Activated CD4-positive, alpha-beta T cell treated with anti-CD3 and anti-CD28 coated beads, Interleukin-2, amount 10 ng/mL, durations not matched to agents 24 days and 14 days (primary cell): ENCODE measurements around the gene KCND3. TPM values are rescaled to one million over a fixed set of nuclear protein-coding genes. Genes with fewer than 3 reads are reported as not detected.

ENCODE experiments used
- DNase-seq: peaks from one replicate; pipeline ENCODE4 v3.0.0; 2022
- H3K27ac Mint-ChIP-seq: one replicate; pipeline ENCODE4 v1.8.0; 2022; ENCODE audit warnings: mild to moderate bottlenecking, mixed read lengths
- H3K27me3 Mint-ChIP-seq: one replicate; pipeline ENCODE4 v1.8.0; 2022; ENCODE audit warnings: mixed read lengths
- H3K36me3 Mint-ChIP-seq: one replicate; pipeline ENCODE4 v1.8.0; 2022; ENCODE audit warnings: low read depth, mild to moderate bottlenecking, mixed read lengths
- H3K4me1 Mint-ChIP-seq: one replicate; pipeline ENCODE4 v1.8.0; 2021; ENCODE audit warnings: mixed read lengths
- H3K4me3 Mint-ChIP-seq: one replicate; pipeline ENCODE4 v1.8.0; 2022; ENCODE audit warnings: mild to moderate bottlenecking, moderate library complexity, mixed read lengths
- H3K9me3 Mint-ChIP-seq: one replicate; pipeline ENCODE4 v1.8.0; 2021; ENCODE audit warnings: mixed read lengths
- intact Hi-C: fragments of 100-400 bp; cut with micrococcal nuclease; formaldehyde crosslinking; loops from one replicate; pipeline ENCODE4 v1.15.1; 2023
- total RNA-seq: library from RNA; stranded (reverse); gene quantifications from 2 replicates; pipeline ENCODE4 v1.2.3, GENCODE V29; 2022

KCND3 gene
- total RNA-seq, 1 donor from 2014 or later, result not detected

DNA sequence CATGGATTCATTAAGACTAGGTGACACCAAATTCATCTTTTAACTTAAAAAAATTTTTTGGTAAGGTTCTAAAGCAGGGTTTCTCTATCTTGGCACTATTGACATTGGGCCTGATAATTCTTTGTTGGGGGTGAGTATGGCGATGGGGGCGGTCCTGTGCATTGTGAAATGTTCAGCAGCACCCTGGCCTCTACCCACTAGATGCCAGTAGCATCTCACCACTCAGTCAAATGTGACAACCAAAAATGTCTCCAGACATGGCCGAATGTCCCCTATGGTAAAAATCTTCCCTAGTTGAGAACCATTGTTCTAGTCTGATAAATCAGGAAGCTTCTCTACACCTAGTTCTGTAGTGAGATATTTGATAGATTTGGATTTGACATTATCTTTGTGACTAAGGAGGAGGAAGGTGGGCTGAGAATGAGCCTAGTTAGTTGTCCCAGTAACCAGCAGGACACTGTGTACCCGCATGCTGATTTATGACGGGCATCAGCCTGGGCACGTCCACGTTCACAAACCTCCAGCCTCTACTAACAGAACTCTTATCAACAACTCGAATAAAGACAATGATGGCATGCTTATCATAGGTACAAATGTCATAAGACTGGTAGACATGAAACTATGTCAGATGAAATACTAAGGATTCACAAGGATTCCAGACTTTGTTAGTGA lies 104.6 kb downstream of the KCND3 start:
- no peaks in the 10 kb centered on the region for H3K4me1 Mint-ChIP-seq
- H3K27ac Mint-ChIP-seq, result no peak overlapping the region
- no peaks in the 10 kb centered on the region for H3K9me3 Mint-ChIP-seq
- DNase-seq, result no peak
- H3K36me3 Mint-ChIP-seq, result no peaks in the 10 kb centered on the region
- H3K27me3 Mint-ChIP-seq, result peaks cover 20% of the 10 kb centered on the region
- H3K4me3 Mint-ChIP-seq, result no peak overlapping the region
- intact Hi-C loops, result no loop called here

DNA sequence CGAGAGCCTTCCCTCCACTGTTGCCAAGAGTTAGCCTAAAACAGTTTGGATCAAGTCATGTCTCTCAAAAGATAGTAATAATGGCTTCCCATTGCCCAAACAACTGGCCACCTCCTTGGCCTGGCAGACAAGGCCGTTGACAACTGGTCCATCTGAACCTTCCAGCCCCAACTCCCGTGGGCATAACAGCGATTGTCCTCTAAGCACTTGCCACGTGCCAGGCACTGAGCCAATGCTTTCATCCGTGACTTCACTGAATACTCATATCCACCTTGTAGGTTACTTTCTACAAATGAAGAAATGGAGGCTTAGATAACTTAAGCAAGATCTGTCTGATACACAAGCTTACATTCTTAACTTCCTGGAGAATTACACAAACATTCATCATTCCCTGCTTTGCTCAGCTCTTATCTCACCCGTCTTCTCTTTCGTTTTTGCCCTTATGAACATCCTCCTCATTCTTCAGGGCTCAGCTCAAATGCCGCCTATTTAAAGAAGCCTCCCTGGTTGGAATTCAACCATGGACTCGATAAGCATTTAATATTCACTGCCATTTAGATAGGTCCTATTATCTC lies 106.4 kb downstream of the KCND3 start:
- H3K4me3 Mint-ChIP-seq, result no peak overlapping the region
- no peaks in the 10 kb centered on the region for H3K9me3 Mint-ChIP-seq
- H3K27me3 Mint-ChIP-seq, result peaks cover 17% of the 10 kb centered on the region
- no peaks in the 10 kb centered on the region for H3K36me3 Mint-ChIP-seq
- no peaks in the 10 kb centered on the region for H3K4me1 Mint-ChIP-seq
- intact Hi-C loops, result no loop called here
- H3K27ac Mint-ChIP-seq, result no peak overlapping the region
- no peak for DNase-seq

DNA sequence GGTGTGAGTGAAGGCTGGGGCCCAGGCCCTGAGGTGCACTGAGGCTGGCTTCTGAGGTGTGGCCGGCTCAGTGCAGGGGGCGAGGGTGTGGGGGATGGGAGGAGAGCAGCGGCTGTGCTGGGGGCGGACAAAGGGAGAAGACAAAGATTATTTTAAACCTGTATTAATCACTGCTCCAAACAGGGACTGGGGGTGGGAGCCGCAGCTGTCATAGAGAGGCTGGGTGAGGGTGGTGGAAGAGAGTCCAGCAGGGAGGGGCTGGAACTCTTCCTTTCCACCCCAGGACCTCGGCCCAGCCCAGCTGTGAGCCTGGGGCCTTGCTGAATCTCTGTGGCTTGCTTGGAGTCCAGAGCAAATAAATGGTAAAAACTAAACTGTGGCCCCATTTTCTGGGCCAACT lies 106.9 kb downstream of the KCND3 start:
- Mint-ChIP-seq H3K36me3 (no peaks in the 10 kb centered on the region), H3K27ac (no peak overlapping the region), H3K27me3 (peaks cover 14% of the 10 kb centered on the region), H3K9me3 (no peaks in the 10 kb centered on the region), H3K4me3 (no peak overlapping the region), H3K4me1 (no peaks in the 10 kb centered on the region)
- intact Hi-C loops, result no loop called here
- DNase-seq, result no peak

DNA sequence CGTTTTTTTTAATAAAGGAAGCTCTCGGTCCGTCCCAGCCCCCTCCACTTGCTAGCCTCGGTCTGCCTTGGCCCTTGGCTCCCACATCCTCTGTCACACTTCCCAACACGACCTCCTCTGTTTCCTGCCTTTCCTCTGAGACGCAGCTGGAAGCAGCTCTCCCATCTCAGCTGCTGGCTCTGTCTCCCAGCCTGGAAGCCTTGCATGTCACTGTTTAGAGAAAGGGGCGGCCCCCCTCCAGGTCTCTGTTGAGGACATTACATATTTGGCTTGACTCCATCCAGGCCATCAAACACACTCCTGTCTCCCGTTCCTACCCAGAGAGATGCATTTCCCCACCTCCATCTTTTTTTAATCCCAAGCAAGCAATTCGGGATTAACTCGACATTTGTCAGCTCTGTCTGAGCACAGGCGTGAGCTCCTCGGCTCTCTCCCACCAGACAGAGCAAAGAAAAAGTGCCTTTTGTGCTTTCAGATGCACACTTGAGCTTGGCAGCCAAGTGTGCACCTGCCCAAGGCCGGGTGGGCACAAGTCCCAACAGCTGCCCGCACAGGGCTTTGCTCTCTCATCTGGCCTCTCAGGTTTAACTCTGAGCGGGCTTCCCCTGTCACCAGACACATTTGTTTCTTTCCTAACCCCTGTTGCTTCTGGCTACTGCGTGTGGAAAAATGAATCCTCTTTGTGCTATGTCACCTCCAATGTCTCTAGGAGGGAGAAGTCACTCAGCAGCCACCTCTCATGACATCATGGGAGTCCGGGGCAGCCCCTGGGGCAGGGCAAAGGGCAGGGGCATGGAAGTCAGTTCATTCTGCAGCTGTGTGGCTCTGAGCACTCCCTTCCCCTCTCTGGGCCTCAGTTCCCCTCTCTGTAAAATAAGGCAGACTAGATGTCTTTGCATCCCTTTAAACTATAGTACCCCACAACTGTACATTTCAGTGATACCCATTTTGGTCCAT lies 108.3 kb downstream of the KCND3 start:
- Mint-ChIP-seq H3K4me1 (no peaks in the 10 kb centered on the region), H3K27ac (no peak overlapping the region), H3K36me3 (no peaks in the 10 kb centered on the region)

DNA sequence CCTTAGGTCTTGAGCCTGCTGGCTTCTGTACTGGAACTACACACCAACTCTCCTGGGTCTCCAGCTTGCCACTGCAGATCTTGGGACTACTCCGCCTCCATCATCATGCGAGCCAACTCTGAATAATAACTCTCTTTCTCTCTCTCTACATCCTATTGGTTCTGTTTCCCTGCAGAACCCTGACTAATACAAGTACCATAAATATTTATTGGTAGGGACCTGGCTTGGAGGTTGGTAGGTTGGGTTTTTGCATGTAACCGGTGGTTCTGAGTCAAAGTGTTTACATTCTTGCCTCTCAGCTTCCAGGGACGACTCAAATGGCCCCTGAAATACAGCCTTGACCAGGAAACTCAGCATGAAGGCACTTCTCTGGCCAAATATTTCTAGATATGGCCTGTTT lies 110.4 kb downstream of the KCND3 start:
- Mint-ChIP-seq H3K36me3 (no peaks in the 10 kb centered on the region), H3K9me3 (no peaks in the 10 kb centered on the region), H3K27me3 (peaks cover 8% of the 10 kb centered on the region), H3K4me1 (no peaks in the 10 kb centered on the region), H3K4me3 (no peak overlapping the region), H3K27ac (no peak overlapping the region)
- no peak for DNase-seq
- intact Hi-C loops, result no loop called here

More for the DNA sequence above, 108.3 kb downstream of the KCND3 start:
- Mint-ChIP-seq H3K9me3 (no peaks in the 10 kb centered on the region), H3K27me3 (peaks cover 10% of the 10 kb centered on the region), H3K4me3 (no peak overlapping the region)
- intact Hi-C loops, result no loop called here
- no peak for DNase-seq

DNA sequence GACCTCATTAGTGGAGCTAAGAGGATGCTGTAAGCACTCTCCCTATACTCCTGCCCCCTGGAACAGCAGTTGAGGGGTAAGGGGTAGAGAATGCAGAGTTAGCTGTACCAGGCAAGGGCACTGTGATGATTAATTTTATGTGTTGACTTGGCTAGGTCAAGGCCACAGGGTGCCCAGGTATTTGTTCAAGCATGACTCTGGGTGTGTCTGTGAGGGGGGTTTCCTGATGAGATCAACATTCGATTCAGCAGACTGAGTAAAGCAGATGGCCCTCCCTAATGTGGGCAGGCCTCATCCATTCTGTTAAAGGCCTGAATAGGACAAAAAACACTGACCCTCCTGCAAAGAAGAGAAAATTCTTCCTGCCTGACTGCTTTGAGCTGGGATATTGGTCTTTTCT lies 110.8 kb downstream of the KCND3 start:
- H3K27ac Mint-ChIP-seq, result no peak overlapping the region
- peaks cover 7% of the 10 kb centered on the region for H3K27me3 Mint-ChIP-seq
- no peaks in the 10 kb centered on the region for H3K4me1 Mint-ChIP-seq
- H3K4me3 Mint-ChIP-seq, result no peak overlapping the region
- DNase-seq, result no peak
- H3K36me3 Mint-ChIP-seq, result no peaks in the 10 kb centered on the region
- no peaks in the 10 kb centered on the region for H3K9me3 Mint-ChIP-seq
- intact Hi-C loops, result no loop called here

DNA sequence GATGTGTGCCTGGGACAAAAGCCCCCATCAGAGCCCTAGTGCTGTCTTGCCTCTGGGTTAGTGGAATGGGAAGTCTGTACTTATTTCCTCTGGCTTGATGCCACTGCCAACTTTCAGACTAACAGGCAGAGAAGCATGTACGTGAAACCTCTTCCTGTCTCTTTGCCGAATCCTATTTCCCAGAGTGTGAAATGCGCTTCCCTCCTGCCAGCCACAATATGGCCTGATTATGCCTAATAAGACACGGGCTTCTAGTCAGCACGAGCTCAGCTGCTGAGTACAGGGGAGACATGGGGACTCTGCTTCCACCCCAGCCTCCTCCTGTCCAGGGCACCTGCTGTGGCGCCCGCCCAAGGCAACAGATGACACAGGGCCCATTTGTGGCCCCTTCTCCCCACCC lies 111.4 kb downstream of the KCND3 start:
- peaks cover 7% of the 10 kb centered on the region for H3K27me3 Mint-ChIP-seq
- intact Hi-C loops, result no loop called here
- no peak for DNase-seq
- H3K4me3 Mint-ChIP-seq, result no peak overlapping the region
- no peaks in the 10 kb centered on the region for H3K36me3 Mint-ChIP-seq
- no peaks in the 10 kb centered on the region for H3K9me3 Mint-ChIP-seq
- no peak overlapping the region for H3K27ac Mint-ChIP-seq
- no peaks in the 10 kb centered on the region for H3K4me1 Mint-ChIP-seq

DNA sequence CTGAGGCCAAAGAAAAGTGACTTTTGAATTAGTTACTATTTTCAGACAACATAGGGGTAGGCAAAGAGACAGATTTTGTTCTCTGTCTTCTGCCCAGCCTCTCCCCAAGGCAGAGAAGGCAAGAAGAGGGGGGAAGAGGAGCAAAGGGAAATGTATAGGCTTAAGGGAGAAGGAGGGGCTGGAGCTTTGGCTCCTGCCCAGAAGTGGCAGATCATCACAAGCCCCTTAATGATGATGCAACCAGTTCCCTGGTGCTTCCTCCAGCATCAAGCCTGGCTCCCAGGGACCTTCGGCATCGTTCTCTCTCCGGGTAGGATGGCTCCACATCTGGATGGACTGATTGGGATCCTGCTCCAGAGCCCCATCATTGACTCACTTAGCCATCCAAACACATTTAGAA lies 112.8 kb downstream of the KCND3 start:
- H3K27ac Mint-ChIP-seq, result no peak overlapping the region
- no peaks in the 10 kb centered on the region for H3K4me1 Mint-ChIP-seq

DNA sequence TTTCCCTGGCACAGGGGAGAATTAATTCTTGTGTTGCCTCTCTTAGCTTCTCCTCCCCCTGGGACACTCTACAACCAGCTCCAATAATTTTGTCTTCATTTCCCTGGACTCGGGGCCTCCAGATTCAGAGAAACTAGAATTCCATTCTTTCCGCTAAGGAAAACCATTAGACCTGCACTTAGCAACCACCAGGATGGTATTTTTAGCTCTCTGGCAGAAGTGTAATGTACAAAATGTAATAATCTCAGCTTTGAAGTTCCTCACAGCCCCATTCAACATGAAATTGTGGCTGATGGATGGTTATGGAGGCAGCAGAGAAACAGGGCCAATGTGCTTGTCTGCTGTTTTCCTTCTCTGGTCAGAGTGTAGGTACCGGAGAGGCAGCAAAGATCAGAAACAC lies 113.8 kb downstream of the KCND3 start:
- H3K36me3 Mint-ChIP-seq, result no peaks in the 10 kb centered on the region
- H3K4me1 Mint-ChIP-seq, result no peaks in the 10 kb centered on the region
- peaks cover 5% of the 10 kb centered on the region for H3K27me3 Mint-ChIP-seq
- no peak overlapping the region for H3K27ac Mint-ChIP-seq
- DNase-seq, result no peak
- intact Hi-C loops, result no loop called here
- H3K4me3 Mint-ChIP-seq, result no peak overlapping the region
- H3K9me3 Mint-ChIP-seq, result no peaks in the 10 kb centered on the region

More for the DNA sequence above, 112.8 kb downstream of the KCND3 start:
- H3K9me3 Mint-ChIP-seq, result no peaks in the 10 kb centered on the region
- intact Hi-C loops, result no loop called here
- no peak overlapping the region for H3K4me3 Mint-ChIP-seq
- no peaks in the 10 kb centered on the region for H3K36me3 Mint-ChIP-seq
- H3K27me3 Mint-ChIP-seq, result peaks cover 7% of the 10 kb centered on the region
- DNase-seq, result no peak

DNA sequence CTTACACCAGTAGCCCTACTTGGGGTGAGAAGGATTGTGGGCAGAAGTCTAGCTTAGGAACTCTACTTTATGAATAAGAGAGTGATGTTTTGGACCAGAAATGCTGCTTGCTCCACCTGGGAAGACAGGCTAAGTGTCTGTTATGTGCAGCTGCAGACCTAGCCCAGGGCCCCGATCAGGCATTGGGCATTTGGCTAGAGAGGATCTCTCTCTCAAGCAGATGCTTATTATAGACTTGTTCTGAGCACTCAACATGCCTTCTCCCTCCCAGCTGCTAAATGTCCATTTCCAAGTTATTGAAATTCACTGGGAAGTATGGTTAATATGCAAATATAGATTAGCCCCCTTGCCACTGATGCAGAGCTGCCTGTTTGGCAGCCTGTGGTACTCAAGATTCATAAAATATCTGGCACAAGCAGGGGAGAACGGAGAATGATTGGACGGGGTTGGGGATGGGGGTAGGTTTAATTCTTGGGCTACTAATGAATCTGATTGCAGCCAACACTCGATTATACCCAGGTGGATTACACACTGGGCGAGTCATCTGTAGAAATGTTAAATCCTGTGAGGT lies 115.9 kb downstream of the KCND3 start:
- Mint-ChIP-seq H3K4me1 (no peaks in the 10 kb centered on the region), H3K27ac (no peak overlapping the region), H3K9me3 (no peaks in the 10 kb centered on the region), H3K36me3 (no peaks in the 10 kb centered on the region), H3K4me3 (no peak overlapping the region), H3K27me3 (peaks cover 2% of the 10 kb centered on the region)
- intact Hi-C loops, result no loop called here
- DNase-seq, result no peak

DNA sequence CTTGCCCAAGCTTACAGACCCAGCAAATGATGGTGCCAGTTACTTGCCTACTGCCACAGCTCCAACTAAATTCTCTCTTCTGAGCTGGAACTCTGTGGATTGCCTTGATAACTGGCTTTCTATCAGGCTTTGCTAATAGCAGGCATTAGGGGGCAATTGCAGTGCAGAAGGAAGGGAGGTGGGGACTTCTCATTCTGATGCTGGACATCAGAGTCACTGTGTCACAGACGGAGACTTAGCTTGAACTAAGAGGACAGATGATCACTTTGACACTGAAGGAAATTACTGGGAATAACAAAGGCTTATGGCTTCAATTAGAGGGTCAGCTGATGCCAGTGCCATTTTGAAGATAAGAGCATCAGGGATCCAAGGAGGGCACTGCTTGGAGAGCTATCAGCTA lies 119.3 kb downstream of the KCND3 start:
- Mint-ChIP-seq H3K27ac (no peak overlapping the region), H3K36me3 (no peaks in the 10 kb centered on the region), H3K4me1 (no peaks in the 10 kb centered on the region), H3K9me3 (no peaks in the 10 kb centered on the region), H3K4me3 (no peak overlapping the region), H3K27me3 (peaks cover 2% of the 10 kb centered on the region)
- DNase-seq, result no peak
- intact Hi-C loops, result no loop called here

DNA sequence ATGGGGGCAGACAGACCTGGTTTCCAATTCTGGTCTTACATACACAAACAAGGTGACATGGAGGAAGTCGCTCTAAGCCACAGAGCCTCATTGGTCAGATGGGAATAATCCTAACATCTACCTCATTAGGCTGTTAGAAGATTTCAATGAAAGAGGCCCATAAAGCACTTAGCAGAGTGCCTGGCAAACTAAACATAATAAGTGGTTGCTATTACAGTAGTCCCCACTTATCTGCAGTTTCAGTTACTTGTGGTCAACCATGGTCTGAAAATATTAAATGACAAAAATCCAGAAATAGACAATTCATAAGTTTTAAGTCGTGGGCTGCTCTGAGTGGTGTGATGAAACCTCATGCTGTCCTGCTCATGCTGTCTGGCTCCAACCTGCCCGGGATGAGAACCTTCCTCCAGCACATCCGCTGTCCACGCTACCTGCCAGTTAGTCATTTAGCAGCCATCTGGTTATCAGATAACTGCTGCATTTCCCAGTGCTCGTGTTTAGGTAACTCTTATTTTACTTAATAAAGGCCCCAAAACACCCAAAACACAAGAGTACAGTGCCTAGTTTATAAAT lies 121.5 kb downstream of the KCND3 start:
- peaks cover 3% of the 10 kb centered on the region for H3K4me1 Mint-ChIP-seq
- no peak overlapping the region for H3K4me3 Mint-ChIP-seq
- DNase-seq, result no peak
- H3K27ac Mint-ChIP-seq, result no peak overlapping the region
- intact Hi-C loops, result no loop called here
- H3K9me3 Mint-ChIP-seq, result no peaks in the 10 kb centered on the region
- H3K27me3 Mint-ChIP-seq, result peaks cover 9% of the 10 kb centered on the region
- no peaks in the 10 kb centered on the region for H3K36me3 Mint-ChIP-seq

DNA sequence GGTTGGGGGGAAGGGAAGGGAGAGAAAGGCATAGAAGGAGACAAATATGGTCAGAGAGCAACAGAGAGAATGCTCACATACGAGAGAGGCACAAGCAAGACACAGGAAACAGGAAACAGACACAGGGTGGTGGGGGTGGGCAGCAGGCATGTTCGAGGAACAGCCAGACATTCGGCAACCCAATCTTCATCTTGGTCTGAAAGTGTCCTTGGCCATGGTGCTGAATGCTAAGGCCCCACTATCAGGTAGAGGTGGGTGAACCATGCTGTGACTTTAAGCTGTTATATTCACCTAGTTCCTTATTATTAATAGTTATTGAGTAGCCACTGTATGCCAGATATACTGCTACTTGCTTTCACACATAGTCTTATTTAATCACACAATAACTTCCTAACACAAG lies 124.6 kb downstream of the KCND3 start:
- no peaks in the 10 kb centered on the region for H3K9me3 Mint-ChIP-seq
- no peaks in the 10 kb centered on the region for H3K36me3 Mint-ChIP-seq
- intact Hi-C loops, result no loop called here
- no peak overlapping the region for H3K4me3 Mint-ChIP-seq
- H3K27me3 Mint-ChIP-seq, result peaks cover 17% of the 10 kb centered on the region
- no peak for DNase-seq
- no peak overlapping the region for H3K27ac Mint-ChIP-seq
- peaks cover 3% of the 10 kb centered on the region for H3K4me1 Mint-ChIP-seq

DNA sequence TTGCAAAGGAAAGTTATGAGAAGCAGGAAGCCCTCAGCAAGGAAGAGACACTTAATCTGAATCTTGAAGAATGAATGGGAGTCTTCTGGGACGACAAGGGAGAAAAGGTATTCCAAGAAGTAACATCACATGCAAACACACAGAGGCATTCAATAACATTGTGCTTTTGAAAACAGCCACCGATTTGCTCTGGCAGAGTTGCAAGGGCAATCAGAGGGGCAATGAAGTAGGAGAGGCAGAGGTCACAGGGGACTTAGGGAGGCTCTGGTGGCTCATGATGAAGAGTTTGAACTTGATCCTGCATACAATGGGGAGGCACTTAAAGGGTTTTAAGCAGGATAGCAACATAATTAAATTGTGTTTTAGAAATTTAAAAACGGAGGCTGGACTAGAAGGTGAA lies 126.1 kb downstream of the KCND3 start:
- intact Hi-C loops, result no loop called here

More for the DNA sequence above, 126.1 kb downstream of the KCND3 start:
- no peaks in the 10 kb centered on the region for H3K36me3 Mint-ChIP-seq
- no peak for DNase-seq
- H3K9me3 Mint-ChIP-seq, result no peaks in the 10 kb centered on the region
- H3K4me3 Mint-ChIP-seq, result no peak overlapping the region
- peaks cover 3% of the 10 kb centered on the region for H3K4me1 Mint-ChIP-seq
- H3K27ac Mint-ChIP-seq, result no peak overlapping the region
- peaks cover 19% of the 10 kb centered on the region for H3K27me3 Mint-ChIP-seq
